GM19372 (cell line): ENCODE measurements around the gene PIP5K1A.
"Not testable (repeated sequence)": the region's sequence is repeated elsewhere in the genome, so short reads cannot be mapped to it uniquely, and the experiment has no call there.

Experiments
- ATAC-seq: cut with Tn5 transposase; IDR thresholded peaks from one replicate; pipeline ENCODE4 v1.9.1; 2021; ENCODE audit warnings: mild to moderate bottlenecking, low read depth, moderate library complexity; ENCODE audit not compliant: unreplicated experiment

The PIP5K1A gene

GRCh38 chr1:151251656-151252470 is 53.5 kb downstream of the PIP5K1A start:
- ATAC-seq = no peak

GRCh38 chr1:151254217-151255213 is 56.2 kb downstream of the PIP5K1A start, which contains the start of gene PSMD4:
PSMD4 (plus strand) TSS chr1:151254734; CDS start chr1:151254783, 49 bp downstream.
- peak; percentile 98 for ATAC-seq

- no peak for ATAC-seq
Measured at GRCh38 chr1:151255381-151255780, 57.0 kb downstream of the PIP5K1A start.

GRCh38 chr1:151259351-151259750 is 61.0 kb downstream of the PIP5K1A start:
- ATAC-seq = no peak

GRCh38 chr1:151265446-151266236 is 67.3 kb downstream of the PIP5K1A start:
- ATAC-seq = no peak

- no peak for ATAC-seq
Measured at GRCh38 chr1:151266315-151266714, 68.0 kb downstream of the PIP5K1A start.

GRCh38 chr1:151266821-151267220 is 68.5 kb downstream of the PIP5K1A start:
- no peak for ATAC-seq

GRCh38 chr1:151267760-151268159 is 69.4 kb downstream of the PIP5K1A start:
- no peak for ATAC-seq

GRCh38 chr1:151273924-151274466 is 75.6 kb downstream of the PIP5K1A start:
- no peak for ATAC-seq

- not testable (repeated sequence) for ATAC-seq
Measured at GRCh38 chr1:151275341-151275740, 77.0 kb downstream of the PIP5K1A start.

GRCh38 chr1:151277249-151277648 is 78.9 kb downstream of the PIP5K1A start:
- ATAC-seq = no peak

- ATAC-seq = peak; percentile 34
Measured at GRCh38 chr1:151281225-151281968, 83.0 kb downstream of the PIP5K1A start.

GRCh38 chr1:151281969-151282882 is 83.9 kb downstream of the PIP5K1A start, which contains the start of gene ZNF687:
ZNF687 (plus strand) TSS chr1:151282299; CDS start chr1:151286292, 3,993 bp downstream.
- peak; percentile 85 for ATAC-seq

GRCh38 chr1:151282883-151283725 is 84.8 kb downstream of the PIP5K1A start:
- ATAC-seq = no peak

- ATAC-seq = no peak
Measured at GRCh38 chr1:151284013-151284577, 85.7 kb downstream of the PIP5K1A start.

- ATAC-seq = no peak
Measured at GRCh38 chr1:151286619-151287340, 88.4 kb downstream of the PIP5K1A start.
